Left forelimb (tissue), 1 donor: ENCODE measurements around the gene EPAS1.
A peak's percentile ranks its signal among the peaks of the same experiment; 100 is the strongest.

Experiments used
- DNase-seq: peaks from one replicate; pipeline ENCODE4 v3.0.0-alpha.2; 2018; ENCODE audit warnings: low spot score

Gene EPAS1

GRCh38 chr2:46364797-46365457, 67.7 kb downstream of the EPAS1 start:
- DNase-seq, result no peak

GRCh38 chr2:46365913-46366667, 68.9 kb downstream of the EPAS1 start:
- DNase-seq, result no peak

- DNase-seq, result no peak
Observed at GRCh38 chr2:46366668-46367052, 69.5 kb downstream of the EPAS1 start.

- DNase-seq, result no peak
Observed at GRCh38 chr2:46367286-46367685, 70.1 kb downstream of the EPAS1 start.

GRCh38 chr2:46368401-46368800, 71.2 kb downstream of the EPAS1 start:
- DNase-seq, result no peak

GRCh38 chr2:46369783-46370182, 72.6 kb downstream of the EPAS1 start:
- DNase-seq, result no peak

- DNase-seq, result no peak
Observed at GRCh38 chr2:46371854-46372253, 74.6 kb downstream of the EPAS1 start.

GRCh38 chr2:46372475-46372874, 75.3 kb downstream of the EPAS1 start:
- DNase-seq, result no peak

GRCh38 chr2:46373238-46373637, 76.0 kb downstream of the EPAS1 start:
- DNase-seq, result no peak

GRCh38 chr2:46375566-46376125, 78.4 kb downstream of the EPAS1 start:
- DNase-seq, result peak; percentile 56

GRCh38 chr2:46376586-46376985, 79.4 kb downstream of the EPAS1 start:
- DNase-seq, result peak; percentile 47

- peak; percentile 57 for DNase-seq
Observed at GRCh38 chr2:46377101-46377581, 79.9 kb downstream of the EPAS1 start.

- DNase-seq, result peak; percentile 49
Observed at GRCh38 chr2:46377666-46378560, 80.7 kb downstream of the EPAS1 start.

GRCh38 chr2:46378616-46379015, 81.4 kb downstream of the EPAS1 start:
- DNase-seq, result no peak

- DNase-seq, result no peak
Observed at GRCh38 chr2:46379213-46380037, 82.2 kb downstream of the EPAS1 start.

- peak; percentile 38 for DNase-seq
Observed at GRCh38 chr2:46380038-46380940, 83.1 kb downstream of the EPAS1 start.

- DNase-seq, result no peak
Observed at GRCh38 chr2:46381263-46381849, 84.1 kb downstream of the EPAS1 start.

GRCh38 chr2:46381871-46382270, 84.7 kb downstream of the EPAS1 start:
- peak; percentile 15 for DNase-seq

GRCh38 chr2:46382331-46383112, 85.3 kb downstream of the EPAS1 start:
- peak; percentile 57 for DNase-seq
